IMR-90 (cell line): Measurements from ENCODE around the gene PTBP1. TPM values are rescaled to one million over a fixed set of nuclear protein-coding genes. Genes with fewer than 3 reads are reported as not detected.

Experiments
- ATAC-seq: fragments of 200-7000 bp; cut with Tn5 transposase; 2 replicates; pipeline ENCODE4 v1.9.1; 2020; ENCODE audit warnings: low read depth, mild to moderate bottlenecking, moderate library complexity
- BruUV-seq: library from RNA; stranded (reverse); fragments of 400-500 nt; replicated peaks from 2 replicates; lab custom pipeline; 2021; lab: Mats Ljungman, UMichigan
- CTCF ChIA-PET: fragments of 300-600 bp; formaldehyde crosslinking; extraction: SDS; loops from one replicate; lab custom pipeline; 2021; ENCODE audit warnings: antibody characterized with exemption; lab: Yijun Ruan, JAX
- POLR2A ChIA-PET: fragments of 300-600 bp; sonication (Branson Sonifier 250); formaldehyde crosslinking; loops from one replicate; lab custom pipeline; 2022; ENCODE audit warnings: antibody characterized with exemption; ENCODE audit not compliant: unreplicated experiment; lab: Charles Lee
- DNase-seq: peaks from one replicate; pipeline ENCODE4 v3.0.0; 2013
- H2AFZ ChIP-seq: replicated peaks from 2 replicates; pipeline ENCODE3; 2013; ENCODE audit warnings: low read length, mild to moderate bottlenecking; ENCODE audit not compliant: poor library complexity
- H2AK5ac ChIP-seq: 2 replicates; pipeline ENCODE4 v1.6.1; 2013; ENCODE audit warnings: low read depth, low read length, inconsistent platforms
- H2AK9ac ChIP-seq: replicated peaks from 2 replicates; pipeline ENCODE3; 2013; ENCODE audit warnings: mild to moderate bottlenecking, low read depth, low read length, moderate library complexity; ENCODE audit not compliant: poor library complexity
- H2BK120ac ChIP-seq: 2 replicates; pipeline ENCODE4 v1.6.1; 2013; ENCODE audit warnings: low read depth, low read length, inconsistent platforms
- H2BK15ac ChIP-seq: 3 replicates; pipeline ENCODE4 v1.6.1; 2013; ENCODE audit warnings: low read depth, low read length, inconsistent platforms
- H2BK20ac ChIP-seq: 2 replicates; pipeline ENCODE4 v1.6.1; 2013; ENCODE audit warnings: low read depth, mild to moderate bottlenecking, inconsistent platforms, low read length, moderate library complexity
- H2BK5ac ChIP-seq: 2 replicates; pipeline ENCODE4 v1.6.1; 2013; ENCODE audit warnings: mild to moderate bottlenecking, low read depth, low read length, inconsistent platforms; ENCODE audit not compliant: poor library complexity, severe bottlenecking
- H3K14ac ChIP-seq: replicated peaks from 2 replicates; pipeline ENCODE4 v1.6.1; 2013; ENCODE audit warnings: low read depth, low read length, inconsistent platforms
- H3K18ac ChIP-seq: 2 replicates; pipeline ENCODE4 v1.6.1; 2013; ENCODE audit warnings: low read depth, low read length, control low read depth
- H3K23ac ChIP-seq: 2 replicates; pipeline ENCODE4 v1.6.1; 2013; ENCODE audit warnings: low read depth, low read length, inconsistent platforms
- H3K27ac ChIP-seq: 2 replicates; pipeline ENCODE4 v1.5.1; 2013; ENCODE audit warnings: mild to moderate bottlenecking, control low read depth, low read length; ENCODE audit not compliant: insufficient read depth
- H3K27me3 ChIP-seq: 2 replicates; pipeline ENCODE4 v1.6.1; 2013; ENCODE audit warnings: low read length; ENCODE audit not compliant: control insufficient read depth, insufficient read depth
- H3K36me3 ChIP-seq: 2 replicates; pipeline ENCODE4 v1.6.1; 2013; ENCODE audit warnings: low read length, mixed read lengths; ENCODE audit not compliant: control insufficient read depth, insufficient read depth
- H3K4ac ChIP-seq: 2 replicates; pipeline ENCODE4 v1.6.1; 2013; ENCODE audit warnings: low read depth, low read length, inconsistent platforms
- H3K4me1 ChIP-seq: 2 replicates; pipeline ENCODE4 v1.6.1; 2013; ENCODE audit warnings: low read length, mixed read lengths; ENCODE audit not compliant: control insufficient read depth, insufficient read depth
- H3K4me2 ChIP-seq: 2 replicates; pipeline ENCODE4 v1.6.1; 2013; ENCODE audit warnings: low read depth, mild to moderate bottlenecking, control low read depth, low read length, moderate library complexity
- H3K4me3 ChIP-seq: 2 replicates; pipeline ENCODE4 v1.5.1; 2013; ENCODE audit warnings: low read depth, mild to moderate bottlenecking, control low read depth, low read length, moderate library complexity; ENCODE audit not compliant: insufficient read depth
- H3K56ac ChIP-seq: 2 replicates; pipeline ENCODE4 v1.6.1; 2013; ENCODE audit warnings: low read length, inconsistent platforms; ENCODE audit not compliant: insufficient read depth; ENCODE audit errors: extremely low read depth
- H3K79me1 ChIP-seq, 2 experiments: 2 replicates each; pipeline ENCODE4 v1.6.1; 2013; ENCODE audit warnings: low read length in 2 of 2, inconsistent platforms in 1 of 2, low read depth in 1 of 2
- H3K9ac ChIP-seq: 2 replicates; pipeline ENCODE4 v1.6.1; 2013; ENCODE audit warnings: low read depth, low read length, control low read depth
- H3K9me1 ChIP-seq: 2 replicates; pipeline ENCODE4 v1.6.1; 2013; ENCODE audit warnings: low read length, inconsistent platforms; ENCODE audit not compliant: insufficient read depth
- H3K9me3 ChIP-seq: 2 replicates; pipeline ENCODE4 v1.6.1; 2013; ENCODE audit warnings: low read length; ENCODE audit not compliant: control insufficient read depth, insufficient read depth
- H4K20me1 ChIP-seq: 2 replicates; pipeline ENCODE4 v1.6.1; 2013; ENCODE audit warnings: low read length, inconsistent platforms; ENCODE audit not compliant: insufficient read depth
- H4K5ac ChIP-seq: 2 replicates; pipeline ENCODE4 v1.6.1; 2013; ENCODE audit warnings: mild to moderate bottlenecking, low read depth, low read length, control low read depth
- H4K8ac ChIP-seq, 2 experiments: 2 replicates each; pipeline ENCODE4 v1.6.1; 2013; ENCODE audit warnings: low read depth in 2 of 2, low read length in 2 of 2, control low read depth in 1 of 2, inconsistent platforms in 1 of 2
- H4K91ac ChIP-seq: 2 replicates; pipeline ENCODE4 v1.6.1; 2013; ENCODE audit warnings: low read depth, low read length, inconsistent platforms; ENCODE audit not compliant: insufficient read depth
- CEBPB ChIP-seq: IDR thresholded peaks from 2 replicates; pipeline ENCODE4 v1.6.1; 2012; ENCODE audit warnings: low read depth, low read length, improper control_type of control experiment
- MXI1 ChIP-seq: IDR thresholded peaks from 2 replicates; pipeline ENCODE4 v1.6.1; 2012; ENCODE audit warnings: low read depth, mild to moderate bottlenecking, low read length, moderate library complexity, borderline replicate concordance
- WGBS, 2 experiments: methylation state at CpG; one replicate each; pipeline versions ENCODE4 v1.1.5 to v1.1.7; 2013; ENCODE audit warnings: missing lambda C conversion rate in 2 of 2; ENCODE audit not compliant: insufficient read length in 1 of 2; ENCODE audit errors: extremely low coverage in 2 of 2; 5-methylcytosine and 5-hydroxymethylcytosine counted together
- dilution Hi-C: fragments of 300-500 bp; cut with HindIII; formaldehyde crosslinking; loops from one replicate; pipeline ENCODE4 v1.14.3; 2018; ENCODE audit warnings: low sequenced_read_pairs; ENCODE audit not compliant: unreplicated experiment
- in situ Hi-C: fragments of 300-500 bp; cut with MboI; formaldehyde crosslinking; loops from 3 replicates; pipeline ENCODE4 v1.14.3; 2019; ENCODE audit warnings: low sequenced_read_pairs, inconsistent platforms, mixed read lengths
- intact Hi-C: fragments of 100-400 bp; cut with micrococcal nuclease; formaldehyde crosslinking; loops from 2 replicates; pipeline ENCODE4 v1.10.0; 2022
- polyA plus RNA-seq, 3 experiments: library from polyadenylated mRNA; depleted of rRNA; stranded (reverse); fragments of >200 nt; gene quantifications; 2 replicates each; pipeline ENCODE4 v1.2.3, GENCODE V29; 2012; ENCODE audit warnings: low replicate concordance in 1 of 3
- total RNA-seq: library from RNA; depleted of rRNA; stranded (reverse); fragments of >200 nt; gene quantifications from 2 replicates; pipeline ENCODE4 v1.2.3, GENCODE V29; 2012

The PTBP1 gene
- total and polyA plus RNA-seq, 2 of the 4 experiments (the other 2 are of a cell fraction): 146 to 269 TPM

DNA sequence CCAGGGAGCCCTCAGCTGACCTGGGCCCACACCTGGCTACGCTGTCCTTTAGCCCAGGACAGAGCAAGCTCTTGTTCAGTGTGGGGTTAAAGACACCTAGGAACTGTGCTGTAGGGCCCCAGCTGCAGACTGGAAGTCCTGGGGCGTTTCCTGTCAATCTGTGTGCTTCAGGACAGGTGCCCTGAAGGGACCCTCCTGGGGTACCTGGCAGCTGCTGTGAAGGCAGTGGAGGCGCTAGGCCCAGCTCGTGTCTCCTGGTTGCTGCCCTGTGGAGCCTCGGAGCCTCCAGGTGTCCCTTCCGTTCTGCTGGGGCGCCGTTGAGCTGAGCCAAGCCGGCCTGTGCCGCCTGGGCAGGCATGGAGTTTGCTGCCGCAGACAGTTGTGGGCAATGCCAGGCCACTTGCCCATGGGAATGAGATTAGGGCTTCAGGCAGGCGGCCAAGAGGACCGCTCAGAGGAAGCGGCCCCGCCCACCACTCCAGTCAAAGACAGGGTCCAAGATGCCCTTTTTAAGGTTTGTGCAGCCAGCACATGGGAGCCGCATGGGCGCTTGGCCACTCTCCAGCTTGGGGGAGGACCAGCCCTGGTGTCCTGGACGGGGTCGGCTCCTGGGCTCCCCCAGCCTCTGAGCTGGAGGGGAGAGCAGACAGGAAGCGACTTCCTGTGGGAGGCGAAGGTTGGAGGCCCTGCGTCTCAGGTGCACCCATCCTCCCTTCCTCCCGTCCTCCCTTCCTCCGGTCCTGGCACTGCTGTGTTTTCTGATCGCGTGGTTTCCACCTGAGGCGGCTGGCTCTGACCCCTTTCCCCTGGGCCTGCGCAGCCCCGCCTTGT lies 4.0 kb downstream of the PTBP1 start:
- Histone ChIP-seq H2AFZ (peak overlapping the region; percentile 39), H3K14ac (no peak overlapping the region), H2AK9ac (peak overlapping the region; percentile 57), H3K56ac (no peak overlapping the region), H4K91ac (no peak overlapping the region), H2AK5ac (no peak overlapping the region), H3K27ac (no peak overlapping the region), H4K8ac (no peak overlapping the region), H3K4ac (no peak overlapping the region), H2BK15ac (no peak overlapping the region), H4K20me1 (peaks cover 84% of the 10 kb centered on the region), H3K79me1 (peaks cover 0 to 19% of the 10 kb centered on the region in 2 experiments; a peak in 2 of 4 replicates), H4K5ac (no peak overlapping the region), H2BK20ac (no peak overlapping the region), H3K27me3 (no peaks in the 10 kb centered on the region), H3K36me3 (peaks cover 57% of the 10 kb centered on the region), H3K9me1 (peaks cover 11% of the 10 kb centered on the region; the same call in 1 of the 2 replicates), H3K9ac (no peak overlapping the region), H3K23ac (0 out of 2 replicates have a peak overlapping the region, but pooled peaks have one; percentile 16), H3K4me1 (peaks cover 30% of the 10 kb centered on the region), H3K18ac (no peak overlapping the region), H2BK5ac (no peak overlapping the region), H3K4me2 (peak overlapping the region; percentile 28; the same call in 1 of the 2 replicates), H3K4me3 (no peak overlapping the region), H2BK120ac (no peak overlapping the region), H3K9me3 (no peaks in the 10 kb centered on the region)
- TF ChIP-seq MXI1 (peak; percentile 89), CEBPB (no peak)
- in situ Hi-C loops: no loop called here
- intact Hi-C loops: no loop called here
- CTCF ChIA-PET: interaction anchor here (0.7 to 1.1 kb wide), 3 partner anchors 30 to 59 kb away, joined by 3 to 4 read pairs (median 4); no protein-coding TSS in a partner anchor
- ATAC-seq (no peak), DNase-seq (no peak)
- no TSS peak for BruUV-seq
- POLR2A ChIA-PET: interaction anchor here (0.8 kb wide), 1 partner anchor 18 kb away, joined by 3 read pairs; no protein-coding TSS in a partner anchor
- dilution Hi-C loops: no loop called here
- WGBS, 2 experiments: 43% methylated on average over 11 of the region's 29 CpGs; no CpG with 5 or more reads in 1 of the 2 experiments
